T-cell (primary cell): Measurements from ENCODE around the gene RPS6KA2. TPM values are rescaled to one million over a fixed set of nuclear protein-coding genes. Genes with fewer than 3 reads are reported as not detected.

ENCODE experiments used
- ATAC-seq, 4 experiments: fragments of 200-7000 bp in 3 of 4; fragments of 150-1000 bp in 1 of 4; cut with Tn5 transposase; replicated peaks in 1 of 4; 1 replicate in 3 of 4; 2 replicates in 1 of 4; pipeline ENCODE4 v1.10.0; 2021; ENCODE audit warnings: moderate library complexity in 3 of 4, mild to moderate bottlenecking in 2 of 4, moderate number of reproducible peaks in 1 of 4
- CTCF ChIA-PET, 2 donors: fragments of 300-600 bp; sonication (Branson Sonifier 250); formaldehyde crosslinking; loops; one replicate each; lab custom pipeline; 2022; ENCODE audit warnings: antibody characterized with exemption in 2 of 2; lab: Charles Lee
- POLR2A ChIA-PET, 2 donors: fragments of 300-600 bp; sonication (Branson Sonifier 250); formaldehyde crosslinking; loops; one replicate each; lab custom pipeline; 2022; ENCODE audit warnings: antibody characterized with exemption in 2 of 2; lab: Charles Lee
- DNase-seq, 35 experiments: peaks; one replicate each; pipeline versions ENCODE4 v3.0.0 to v3.0.0-alpha.2; 2013 to 2023
- H3K27ac ChIP-seq: one replicate; pipeline ENCODE4 v1.5.1; 2013; ENCODE audit warnings: low read length
- H3K27me3 ChIP-seq, 2 experiments: replicated peaks in 1 of 2; 1 replicate in 1 of 2; 2 replicates in 1 of 2; pipeline versions ENCODE4 v1.6.1 to v1.7.0; 2013; ENCODE audit warnings: low read length in 1 of 2, mixed read lengths in 1 of 2; ENCODE audit not compliant: control insufficient read depth in 2 of 2, insufficient read depth in 2 of 2; ENCODE audit errors: extremely low read depth in 1 of 2
- H3K36me3 ChIP-seq, 2 donors: 1 replicate in 1 of 2; 2 replicates in 1 of 2; pipeline versions ENCODE4 v1.6.1 to v1.7.0; 2013; ENCODE audit warnings: low read length in 1 of 2; ENCODE audit not compliant: control insufficient read depth in 2 of 2, insufficient read depth in 1 of 2; ENCODE audit errors: extremely low read depth in 1 of 2
- H3K4me1 ChIP-seq, 2 experiments: 1 replicate in 1 of 2; 2 replicates in 1 of 2; pipeline versions ENCODE4 v1.6.1 to v1.7.0; 2013; ENCODE audit warnings: low read length in 2 of 2, mixed read lengths in 1 of 2; ENCODE audit not compliant: insufficient read depth in 2 of 2, control insufficient read depth in 1 of 2; ENCODE audit errors: extremely low read depth in 1 of 2
- H3K4me3 ChIP-seq, 2 donors: 1 replicate in 1 of 2; 2 replicates in 1 of 2; pipeline versions ENCODE4 v1.5.1 to v1.7.0; 2013; ENCODE audit warnings: mild to moderate bottlenecking in 2 of 2, low read length in 1 of 2, moderate library complexity in 1 of 2; ENCODE audit not compliant: control insufficient read depth in 1 of 2; ENCODE audit errors: extremely low read depth in 1 of 2
- H3K9me3 ChIP-seq: 2 replicates; pipeline ENCODE4 v1.7.0; 2013
- H3K27ac Mint-ChIP-seq, 2 donors: one replicate each; pipeline ENCODE4 v1.8.0; 2020 to 2021; ENCODE audit warnings: mild to moderate bottlenecking in 2 of 2, mixed read lengths in 2 of 2
- H3K27me3 Mint-ChIP-seq, 2 donors: one replicate each; pipeline ENCODE4 v1.8.0; 2021 to 2022; ENCODE audit warnings: mixed read lengths in 2 of 2
- H3K36me3 Mint-ChIP-seq: one replicate; pipeline ENCODE4 v1.8.0; 2021; ENCODE audit warnings: mixed read lengths
- H3K4me1 Mint-ChIP-seq, 3 donors: one replicate each; pipeline ENCODE4 v1.8.0; 2020 to 2022; ENCODE audit warnings: mixed read lengths in 3 of 3, mild to moderate bottlenecking in 1 of 3
- H3K4me3 Mint-ChIP-seq, 3 donors: one replicate each; pipeline ENCODE4 v1.8.0; 2020 to 2022; ENCODE audit warnings: mild to moderate bottlenecking in 3 of 3, mixed read lengths in 3 of 3, moderate library complexity in 3 of 3
- H3K9me3 Mint-ChIP-seq, 3 donors: one replicate each; pipeline ENCODE4 v1.8.0; 2020 to 2022; ENCODE audit warnings: mixed read lengths in 3 of 3
- WGBS: methylation state at CpG from one replicate; pipeline ENCODE4 v1.1.5; 2013; ENCODE audit warnings: missing lambda C conversion rate; ENCODE audit not compliant: insufficient coverage; 5-methylcytosine and 5-hydroxymethylcytosine counted together
- total RNA-seq, 35 experiments: library from RNA in 6 of 35; stranded (reverse) in 6 of 35; fragments of 120-200 nt in 1 of 35; gene quantifications; one replicate each; pipeline versions ENCODE4 v1.2.1 to v1.2.4 and lab custom pipeline; 2013 to 2026

The RPS6KA2 gene
- total RNA-seq, 5 donors from 2014 or later (not counting 1 experiment from before 2014, with no cell fraction given) = 4.1 to 21.5 (median 12.4) TPM

DNA sequence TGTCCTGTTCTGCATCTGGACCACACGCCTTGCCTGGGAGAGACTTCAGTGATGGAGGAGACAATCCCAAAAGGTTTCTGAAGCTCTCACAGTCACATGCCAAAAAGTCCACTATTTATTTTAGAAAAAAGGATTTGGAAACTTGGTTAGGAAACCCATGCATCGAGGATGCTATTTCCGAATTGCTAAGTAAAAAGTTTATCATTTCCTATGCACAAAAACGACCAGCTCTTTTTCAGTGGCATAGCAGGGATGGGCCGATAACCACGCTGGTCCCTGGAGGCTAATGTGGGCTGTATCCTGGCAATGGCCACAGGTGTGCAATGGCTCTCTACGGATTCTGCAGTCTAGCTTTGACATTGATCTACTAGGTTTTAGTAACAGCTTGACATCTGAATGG, 74.5 kb downstream of the RPS6KA2 start:
- Mint-ChIP-seq H3K4me1 (peaks cover 6 to 11% (median 9%) of the 10 kb centered on the region in 3 donors), H3K9me3 (no peaks in the 10 kb centered on the region), H3K27ac (no peak overlapping the region), H3K36me3 (no peaks in the 10 kb centered on the region), H3K27me3 (peaks cover 4 to 8% of the 10 kb centered on the region in 2 donors), H3K4me3 (no peak overlapping the region)
- Histone ChIP-seq H3K4me3 (no peak overlapping the region), H3K9me3 (no peaks in the 10 kb centered on the region), H3K27me3 (peaks cover 0 to 10% of the 10 kb centered on the region in 2 experiments), H3K27ac (no peak overlapping the region), H3K4me1 (peaks cover 0 to 4% of the 10 kb centered on the region in 2 experiments), H3K36me3 (no peaks in the 10 kb centered on the region)
- ChIA-PET POLR2A (interaction anchor here in 1 of 2 donors (0.7 kb wide), 1 partner anchor 742 kb away, joined by 3 read pairs; no protein-coding TSS in a partner anchor), CTCF (no interaction called here)
- WGBS = 78% methylated on average over 3 of the region's 7 CpGs
- ATAC-seq = no peak
- DNase-seq = no peak

DNA sequence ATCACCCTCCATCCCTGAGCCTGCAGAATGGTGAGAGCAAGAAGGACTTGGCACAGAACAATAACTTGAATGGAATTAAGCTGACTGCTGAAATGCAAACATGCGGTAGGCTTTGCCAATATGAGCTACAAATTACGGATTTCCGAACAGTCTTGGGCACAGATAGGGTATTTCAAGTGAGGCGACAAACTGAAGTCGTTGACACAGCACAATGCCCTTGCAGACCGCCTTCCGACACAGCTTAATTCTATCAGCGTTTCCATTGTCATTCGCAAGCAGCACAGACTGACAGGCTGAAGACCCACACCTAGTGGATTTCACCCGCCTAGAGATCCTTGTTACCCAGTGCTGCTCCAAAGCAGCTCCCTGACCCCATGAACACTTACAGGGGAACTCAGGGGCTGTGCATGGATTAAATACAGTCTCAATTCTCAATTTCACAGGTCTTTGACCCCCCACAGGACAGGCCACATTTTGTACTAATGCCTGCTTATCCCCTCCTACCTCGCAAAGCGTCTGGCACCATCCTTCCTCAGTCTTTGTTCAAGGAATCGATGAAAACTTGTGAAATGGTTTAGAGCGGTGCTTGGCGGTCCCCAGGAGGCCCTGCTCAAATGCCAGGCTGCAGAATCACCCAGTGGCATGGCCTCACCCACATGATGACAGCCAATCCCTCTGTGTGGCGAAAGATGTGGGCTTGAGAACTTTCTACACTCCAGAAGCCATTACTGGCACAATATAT, 75.1 kb downstream of the RPS6KA2 start:
- no peaks in the 10 kb centered on the region for H3K36me3 Mint-ChIP-seq
- Histone ChIP-seq H3K4me3 (no peak overlapping the region), H3K9me3 (no peaks in the 10 kb centered on the region), H3K27me3 (peaks cover 0 to 6% of the 10 kb centered on the region in 2 experiments), H3K27ac (no peak overlapping the region), H3K4me1 (peaks cover 0 to 2% of the 10 kb centered on the region in 2 experiments), H3K36me3 (no peaks in the 10 kb centered on the region)
- H3K4me3 Mint-ChIP-seq = no peak overlapping the region
- no peak for DNase-seq
- ChIA-PET CTCF (no interaction called here), POLR2A (no interaction called here)
- peaks cover 2 to 7% (median 5%) of the 10 kb centered on the region in 3 donors for H3K4me1 Mint-ChIP-seq
- H3K9me3 Mint-ChIP-seq = no peaks in the 10 kb centered on the region
- peaks cover under 1 to 5% of the 10 kb centered on the region in 2 donors for H3K27me3 Mint-ChIP-seq
- H3K27ac Mint-ChIP-seq = no peak overlapping the region
- 89% methylated on average over 15 of the region's 16 CpGs for WGBS
- ATAC-seq = no peak

DNA sequence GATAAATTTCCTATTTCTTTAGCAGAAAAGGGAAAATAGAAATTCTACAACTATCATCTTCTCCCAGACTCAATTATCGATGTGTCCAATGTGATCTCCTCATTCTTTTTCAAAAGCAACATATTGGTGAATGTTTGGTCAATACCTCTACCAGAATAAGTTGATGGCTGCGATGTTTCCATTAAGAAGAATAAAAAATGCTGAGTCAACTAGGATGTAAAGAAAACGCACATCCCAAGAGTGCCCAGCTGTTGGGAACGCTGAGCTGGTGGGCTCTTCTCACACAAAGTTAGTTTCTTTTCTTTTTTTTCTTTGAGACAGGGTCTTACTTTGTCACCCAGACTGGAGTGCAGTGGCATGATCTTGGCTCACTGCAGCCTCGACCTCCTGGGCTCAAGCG, 80.4 kb downstream of the RPS6KA2 start:
- H3K27me3 Mint-ChIP-seq = no peaks in the 10 kb centered on the region
- 91% methylated on average over 4 of the region's 6 CpGs for WGBS

GRCh38 chr6:166545156-166546034, 81.7 kb downstream of the RPS6KA2 start:
- no peaks in the 10 kb centered on the region for H3K9me3 Mint-ChIP-seq
- ChIA-PET CTCF (interaction anchor here in 1 of 2 donors (0.7 kb wide), 1 partner anchor 806 kb away, joined by 5 read pairs; no protein-coding TSS in a partner anchor), POLR2A (no interaction called here)
- peaks cover 18 to 19% (median 18%) of the 10 kb centered on the region in 3 donors for H3K4me1 Mint-ChIP-seq
- Histone ChIP-seq H3K9me3 (no peaks in the 10 kb centered on the region), H3K27ac (no peak overlapping the region), H3K36me3 (no peaks in the 10 kb centered on the region), H3K4me3 (no peak overlapping the region), H3K27me3 (no peaks in the 10 kb centered on the region), H3K4me1 (peaks cover 0 to 14% of the 10 kb centered on the region in 2 experiments)
- DNase-seq (no peak), ATAC-seq (no peak)
- WGBS = 97% methylated on average over 10 of the region's 19 CpGs
- no peaks in the 10 kb centered on the region for H3K27me3 Mint-ChIP-seq
- H3K36me3 Mint-ChIP-seq = no peaks in the 10 kb centered on the region
- H3K27ac Mint-ChIP-seq = no peak overlapping the region
- H3K4me3 Mint-ChIP-seq = no peak overlapping the region

More for the DNA sequence above, 80.4 kb downstream of the RPS6KA2 start:
- no peak overlapping the region for H3K4me3 ChIP-seq
- H3K4me1 Mint-ChIP-seq = peaks cover 5 to 6% (median 6%) of the 10 kb centered on the region in 3 donors
- no peak overlapping the region for H3K27ac ChIP-seq
- H3K4me3 Mint-ChIP-seq = no peak overlapping the region
- H3K36me3 ChIP-seq = no peaks in the 10 kb centered on the region
- CTCF ChIA-PET = no interaction called here
- H3K9me3 Mint-ChIP-seq = no peaks in the 10 kb centered on the region
- no peak for ATAC-seq
- no peaks in the 10 kb centered on the region for H3K36me3 Mint-ChIP-seq
- peaks cover 0 to 3% of the 10 kb centered on the region in 2 experiments for H3K4me1 ChIP-seq
- no peak overlapping the region for H3K27ac Mint-ChIP-seq
- H3K9me3 ChIP-seq = no peaks in the 10 kb centered on the region
- DNase-seq = no peak
- no peaks in the 10 kb centered on the region for H3K27me3 ChIP-seq
- POLR2A ChIA-PET = no interaction called here

- Mint-ChIP-seq H3K36me3 (no peaks in the 10 kb centered on the region), H3K27ac (no peak overlapping the region), H3K4me3 (no peak overlapping the region), H3K9me3 (no peaks in the 10 kb centered on the region), H3K4me1 (peaks cover 25 to 26% (median 26%) of the 10 kb centered on the region in 3 donors), H3K27me3 (no peaks in the 10 kb centered on the region)
- ATAC-seq = no peak
- Histone ChIP-seq H3K9me3 (no peaks in the 10 kb centered on the region), H3K27me3 (no peaks in the 10 kb centered on the region), H3K4me3 (no peak overlapping the region), H3K4me1 (peaks cover 2 to 22% of the 10 kb centered on the region in 2 experiments), H3K27ac (no peak overlapping the region), H3K36me3 (no peaks in the 10 kb centered on the region)
- DNase-seq = no peak
- CTCF ChIA-PET = no interaction called here
- POLR2A ChIA-PET = no interaction called here
- WGBS = 93% methylated on average over 7 of the region's 10 CpGs
Measured at GRCh38 chr6:166544296-166544605, 82.8 kb downstream of the RPS6KA2 start.

GRCh38 chr6:166543603-166544295, 83.3 kb downstream of the RPS6KA2 start:
- H3K9me3 ChIP-seq = no peaks in the 10 kb centered on the region
- H3K4me1 Mint-ChIP-seq = peaks cover 27 to 31% (median 28%) of the 10 kb centered on the region in 3 donors
- WGBS = 96% methylated on average over 8 of the region's 9 CpGs
- no peak overlapping the region for H3K4me3 ChIP-seq
- H3K36me3 Mint-ChIP-seq = no peaks in the 10 kb centered on the region
- H3K4me1 ChIP-seq = peaks cover 5 to 23% of the 10 kb centered on the region in 2 experiments
- ChIA-PET CTCF (no interaction called here), POLR2A (no interaction called here)
- no peaks in the 10 kb centered on the region for H3K27me3 ChIP-seq
- no peak overlapping the region for H3K4me3 Mint-ChIP-seq
- ATAC-seq (no peak), DNase-seq (no peak)
- no peak overlapping the region for H3K27ac ChIP-seq
- H3K36me3 ChIP-seq = no peaks in the 10 kb centered on the region
- H3K27ac Mint-ChIP-seq = no peak overlapping the region
- H3K9me3 Mint-ChIP-seq = no peaks in the 10 kb centered on the region
- no peaks in the 10 kb centered on the region for H3K27me3 Mint-ChIP-seq
